Upper lobe of left lung (tissue), 4 donors: Measurements from ENCODE around the gene RPS17.

Experiments
- EP300 ChIP-seq, 4 donors: sonication (generic); formaldehyde crosslinking; IDR thresholded peaks; one replicate each; pipeline ENCODE4 v1.5.1; 2017; ENCODE audit warnings: antibody characterized with exemption in 4 of 4, control low read depth in 2 of 4
- POLR2A ChIP-seq, 4 donors: fragments of 450-650 bp; IDR thresholded peaks; one replicate each; pipeline ENCODE4 v1.5.1; 2016 to 2017; ENCODE audit warnings: antibody characterized with exemption in 4 of 4, mild to moderate bottlenecking in 2 of 4
- POLR2AphosphoS5 ChIP-seq, 2 donors: sonication (generic); formaldehyde crosslinking; IDR thresholded peaks; one replicate each; pipeline ENCODE4 v1.5.1; 2017; ENCODE audit warnings: antibody characterized with exemption in 2 of 2
- TF ChIP-seq, protein P1 (sequence below), 6 experiments: fragments of 450-650 bp in 4 of 6; fragments of 200-600 bp in 2 of 6; sonication (generic) in 2 of 6; IDR thresholded peaks; one replicate each; pipeline ENCODE4 v1.5.1; 2016 to 2019; ENCODE audit warnings: antibody characterized with exemption in 6 of 6

DNA sequence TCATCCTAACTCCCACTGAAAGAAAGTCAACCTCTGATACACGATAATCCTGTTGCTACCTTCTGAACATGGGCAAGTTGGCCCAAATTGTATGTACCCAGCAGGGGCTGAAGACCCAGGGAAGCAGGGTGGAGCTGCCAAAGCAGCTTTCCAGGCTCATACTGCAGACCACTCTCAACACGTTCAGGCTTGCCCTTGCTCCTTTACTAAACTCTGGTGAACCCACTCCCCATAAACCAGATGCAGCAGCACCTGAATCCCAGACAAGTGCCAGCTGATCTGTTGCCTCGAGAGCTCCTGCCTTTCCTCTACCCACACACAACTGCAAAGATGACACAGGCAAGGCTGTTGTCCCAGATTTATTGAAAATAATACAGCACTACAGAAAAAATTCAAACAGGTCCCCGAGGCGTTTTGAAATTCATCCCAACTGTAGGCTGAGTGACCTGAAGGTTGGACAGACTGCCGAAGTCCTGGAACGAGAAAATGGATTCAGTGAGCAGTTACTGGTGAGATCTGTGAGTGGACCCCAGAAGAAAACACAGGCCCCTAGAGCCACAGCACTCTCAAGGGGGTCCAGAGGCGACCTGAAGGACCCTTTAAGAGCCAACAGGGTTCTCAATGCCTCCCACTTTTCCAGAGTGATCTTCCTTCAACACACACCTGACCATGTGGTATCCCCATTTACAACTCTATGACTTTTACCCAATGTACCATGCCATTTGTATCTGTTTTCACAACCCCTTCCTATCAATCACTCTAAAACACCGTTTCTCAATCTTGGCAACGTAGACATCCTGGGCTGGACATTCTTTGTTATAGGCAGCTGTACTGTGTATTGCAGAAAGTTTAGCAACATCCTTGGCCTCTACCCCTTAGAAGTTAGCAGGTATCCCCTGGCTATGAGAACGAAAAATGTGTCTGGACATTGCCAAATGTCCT lies 3.6 kb downstream of the RPS17 start:
- TF ChIP-seq, protein P1, sequence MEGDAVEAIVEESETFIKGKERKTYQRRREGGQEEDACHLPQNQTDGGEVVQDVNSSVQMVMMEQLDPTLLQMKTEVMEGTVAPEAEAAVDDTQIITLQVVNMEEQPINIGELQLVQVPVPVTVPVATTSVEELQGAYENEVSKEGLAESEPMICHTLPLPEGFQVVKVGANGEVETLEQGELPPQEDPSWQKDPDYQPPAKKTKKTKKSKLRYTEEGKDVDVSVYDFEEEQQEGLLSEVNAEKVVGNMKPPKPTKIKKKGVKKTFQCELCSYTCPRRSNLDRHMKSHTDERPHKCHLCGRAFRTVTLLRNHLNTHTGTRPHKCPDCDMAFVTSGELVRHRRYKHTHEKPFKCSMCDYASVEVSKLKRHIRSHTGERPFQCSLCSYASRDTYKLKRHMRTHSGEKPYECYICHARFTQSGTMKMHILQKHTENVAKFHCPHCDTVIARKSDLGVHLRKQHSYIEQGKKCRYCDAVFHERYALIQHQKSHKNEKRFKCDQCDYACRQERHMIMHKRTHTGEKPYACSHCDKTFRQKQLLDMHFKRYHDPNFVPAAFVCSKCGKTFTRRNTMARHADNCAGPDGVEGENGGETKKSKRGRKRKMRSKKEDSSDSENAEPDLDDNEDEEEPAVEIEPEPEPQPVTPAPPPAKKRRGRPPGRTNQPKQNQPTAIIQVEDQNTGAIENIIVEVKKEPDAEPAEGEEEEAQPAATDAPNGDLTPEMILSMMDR (IDR thresholded peaks at IDR 0.05) = no peak
- TF ChIP-seq POLR2A (IDR thresholded peaks at IDR 0.05) (no peak), POLR2AphosphoS5 (IDR thresholded peaks at IDR 0.05) (no peak), EP300 (IDR thresholded peaks at IDR 0.05) (no peak)
